Lung microvascular endothelial cell (primary cell): ENCODE data around the gene NOL11. TPM values are rescaled to one million over a fixed set of nuclear protein-coding genes. Genes with fewer than 3 reads are reported as not detected.
"Not testable (repeated sequence)": the region's sequence is repeated elsewhere in the genome, so short reads cannot be mapped to it uniquely, and the experiment has no call there.

Experiments
- DNase-seq, 2 donors: peaks; one replicate each; pipeline versions ENCODE4 v3.0.0 to v3.0.0-alpha.2; 2010; ENCODE audit warnings: low read depth in 2 of 2
- total RNA-seq: library from RNA; depleted of rRNA; stranded (reverse); fragments of >200 nt; gene quantifications from 2 replicates; pipeline ENCODE4 v1.2.1, GENCODE V29; 2014

Gene NOL11
- total RNA-seq, 1 donor from 2014 or later: 25.6 TPM

DNA sequence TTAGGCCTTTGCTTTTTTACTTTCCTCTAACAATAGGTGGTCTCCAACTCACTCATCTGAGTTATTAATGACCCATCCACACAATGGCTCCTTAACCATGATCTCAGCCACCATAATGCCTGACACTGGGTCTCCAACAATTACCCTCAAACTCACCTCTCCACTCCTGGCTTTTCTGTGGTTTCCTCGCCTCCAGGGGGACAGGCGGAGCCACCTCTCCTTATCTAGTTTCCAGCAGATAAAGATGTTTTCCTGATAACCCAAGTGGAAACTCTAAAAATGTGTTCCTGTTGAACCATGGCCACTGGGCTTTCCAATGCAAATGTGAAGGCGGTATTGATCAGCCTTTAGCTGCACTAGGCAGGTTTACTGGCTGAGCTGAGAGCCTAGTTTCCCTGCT lies 9.4 kb upstream of the NOL11 start:
- no peak for DNase-seq

DNA sequence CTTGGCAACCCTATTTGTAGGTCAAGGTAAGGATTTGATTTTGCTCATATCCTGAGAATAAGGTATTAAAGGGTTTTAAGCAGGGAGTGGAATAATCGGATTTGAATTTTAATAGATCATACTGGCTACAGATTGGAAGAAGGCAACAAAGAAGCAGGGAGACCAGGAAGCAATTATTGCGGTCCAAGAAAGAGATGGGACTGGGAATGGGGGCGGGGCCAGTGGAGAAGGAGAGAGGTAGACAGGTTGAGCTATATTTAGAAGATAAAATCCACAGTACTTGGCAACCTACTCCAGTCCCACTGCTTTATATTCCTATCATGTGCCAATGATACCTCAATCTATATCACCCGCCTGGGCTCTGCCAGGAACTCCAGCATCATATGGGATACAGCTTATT lies 5.8 kb upstream of the NOL11 start:
- no peak for DNase-seq

DNA sequence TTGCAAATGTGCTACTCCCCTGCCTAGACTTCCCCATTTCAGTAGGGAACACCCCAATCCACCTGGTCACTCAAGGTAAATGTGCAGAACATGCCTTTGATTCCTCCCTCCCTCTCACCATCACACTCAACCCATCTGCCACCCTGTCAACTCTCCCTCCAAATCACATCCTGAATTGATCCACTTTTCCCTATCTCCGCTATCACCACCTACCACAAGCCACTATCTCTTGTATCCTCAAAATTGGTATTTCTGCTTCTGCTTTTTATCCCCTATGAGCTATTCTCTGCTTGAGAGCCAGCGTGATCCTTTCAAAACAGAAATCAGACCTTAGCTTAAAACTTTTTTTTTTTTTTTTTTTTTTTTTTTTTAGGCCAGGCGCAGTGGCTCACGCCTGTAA lies 5.4 kb upstream of the NOL11 start:
- DNase-seq: no peak

- no peak for DNase-seq
These were observed 4.6 kb upstream of the NOL11 start for GRCh38 chr17:67713169-67713568.

DNA sequence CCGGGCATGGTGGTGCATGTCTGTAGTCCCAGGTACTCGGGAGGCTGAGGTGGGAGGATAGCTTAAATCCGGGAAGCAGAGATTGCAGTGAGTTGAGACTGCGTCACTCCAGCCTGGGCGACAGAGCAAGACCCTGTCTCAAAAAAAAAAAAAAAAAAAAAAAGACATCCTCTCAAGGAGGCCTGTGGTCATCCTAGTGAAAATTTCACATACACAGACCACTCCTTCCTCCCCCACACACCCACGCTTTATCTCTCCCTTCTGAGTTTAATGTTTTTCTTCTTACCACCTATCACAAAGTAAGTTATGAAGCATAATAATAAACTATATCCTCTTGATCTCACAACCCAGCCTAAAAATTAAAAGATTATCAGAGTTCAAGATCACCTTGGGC lies 1.3 kb upstream of the NOL11 start:
- DNase-seq: no peak

- DNase-seq: peak in 1 of 2 donors; percentile 33
These were observed 528 bp upstream of the NOL11 start for GRCh38 chr17:67717192-67717623.

DNA sequence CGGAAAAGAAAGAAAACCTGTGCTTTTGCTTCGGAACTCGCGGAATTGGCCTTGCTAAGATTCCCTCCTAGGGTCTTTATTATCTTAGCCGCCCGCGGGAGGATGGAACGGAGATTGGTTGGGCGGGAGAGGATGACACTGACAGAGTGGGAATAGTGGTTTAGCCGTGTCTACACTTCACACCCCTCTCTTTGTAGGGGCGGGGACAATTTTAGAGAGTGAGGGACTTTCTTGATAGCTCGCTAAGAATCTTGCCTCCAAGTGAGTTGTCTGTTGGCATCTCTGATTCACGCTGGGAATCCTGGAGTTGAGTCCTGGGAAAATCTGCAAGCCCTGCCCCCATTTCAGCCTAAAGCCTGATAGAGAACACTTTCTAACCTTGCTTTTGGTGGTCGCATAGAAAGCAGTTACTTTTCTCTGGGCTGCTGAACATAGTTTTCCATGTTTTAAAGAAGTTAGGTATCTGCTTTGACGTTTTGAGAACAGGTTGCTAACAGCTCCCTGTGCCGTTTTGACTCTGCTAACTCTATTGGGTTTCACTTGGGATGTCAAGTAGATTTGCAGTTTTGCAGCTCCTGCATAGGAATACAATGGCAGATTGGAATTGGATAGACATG lies 697 bp downstream of the NOL11 start:
- DNase-seq: peak; percentile 24 to 54

DNA sequence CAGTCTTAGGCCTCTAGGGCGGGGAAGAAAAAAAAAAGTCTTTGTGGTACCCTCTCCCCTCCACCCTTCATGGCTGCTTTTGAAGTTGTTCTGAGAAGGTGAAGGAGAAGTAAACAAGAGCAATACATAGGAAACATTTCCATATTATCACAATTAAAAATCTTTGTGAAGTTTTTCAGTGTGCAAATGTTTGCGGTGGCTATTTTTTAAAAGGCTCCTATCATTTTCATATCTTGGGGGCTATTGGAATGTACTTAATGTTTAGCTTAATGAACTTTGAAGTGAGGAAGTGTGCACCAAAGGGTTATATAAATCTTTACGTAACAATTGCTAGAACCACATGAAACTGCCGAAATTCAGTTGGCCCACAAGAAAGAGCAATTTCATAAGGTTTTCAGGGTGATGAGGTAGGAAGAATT lies 7.6 kb downstream of the NOL11 start:
- no peak for DNase-seq

DNA sequence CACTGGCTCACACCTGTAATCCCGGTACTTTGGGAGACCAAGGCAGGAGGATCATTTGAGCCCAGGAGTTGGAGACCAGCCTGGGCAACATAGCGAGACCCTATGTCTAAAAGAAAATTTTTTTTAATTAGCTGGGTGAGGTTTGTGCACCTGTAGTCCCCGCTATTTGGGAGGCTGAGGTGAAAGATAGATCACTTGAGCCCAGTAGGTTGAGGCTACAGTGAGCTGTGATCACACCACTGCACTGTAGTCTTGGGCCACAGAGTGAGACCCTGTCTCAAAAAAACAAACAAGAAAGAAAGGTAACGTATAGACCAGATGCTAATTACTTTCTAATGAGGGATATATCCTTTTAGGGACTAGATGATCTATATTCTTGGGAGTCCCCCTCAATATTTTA lies 8.1 kb downstream of the NOL11 start:
- no peak for DNase-seq

DNA sequence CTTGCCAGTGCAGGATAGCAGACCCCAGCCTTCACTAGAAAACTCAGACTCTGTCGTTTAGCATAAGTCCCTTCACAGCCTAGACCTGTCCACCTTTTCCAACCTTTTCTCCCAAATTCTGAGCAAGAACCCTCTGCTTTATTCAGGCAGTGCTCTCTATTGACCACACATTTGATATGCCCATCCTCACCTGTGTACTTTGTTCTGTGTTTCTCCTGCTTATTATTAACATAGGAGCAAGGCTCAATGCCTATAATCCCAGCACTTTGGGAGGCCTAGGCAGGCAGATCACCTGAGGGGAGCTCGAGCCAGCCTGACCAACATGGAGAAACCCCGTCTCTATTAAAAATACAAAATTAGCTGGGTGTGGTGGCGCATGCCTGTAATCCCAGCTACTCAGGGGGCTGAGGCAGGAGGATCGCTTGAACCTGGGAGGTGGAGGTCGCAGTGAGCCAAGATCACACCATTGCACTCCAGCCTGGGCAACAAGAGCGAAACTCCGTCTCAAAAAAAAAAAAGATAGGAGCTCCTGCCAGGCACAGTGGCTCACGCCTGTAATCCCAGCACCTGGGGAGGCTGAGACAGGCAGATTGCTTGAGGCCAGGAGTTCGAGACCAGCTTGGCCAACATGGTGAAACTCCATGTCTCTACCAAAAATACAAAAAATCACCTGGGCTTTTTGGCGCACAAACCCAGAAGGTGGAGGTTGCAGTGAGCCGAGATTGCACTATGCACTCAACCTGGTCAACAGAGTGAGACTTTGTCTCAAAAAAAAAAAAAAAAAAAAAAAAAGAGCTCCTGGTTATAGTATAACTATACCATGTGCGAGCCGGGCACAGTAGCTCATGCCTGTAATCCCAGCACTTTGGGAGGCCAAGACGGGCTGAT lies 9.7 kb downstream of the NOL11 start:
- DNase-seq: not testable (repeated sequence)

DNA sequence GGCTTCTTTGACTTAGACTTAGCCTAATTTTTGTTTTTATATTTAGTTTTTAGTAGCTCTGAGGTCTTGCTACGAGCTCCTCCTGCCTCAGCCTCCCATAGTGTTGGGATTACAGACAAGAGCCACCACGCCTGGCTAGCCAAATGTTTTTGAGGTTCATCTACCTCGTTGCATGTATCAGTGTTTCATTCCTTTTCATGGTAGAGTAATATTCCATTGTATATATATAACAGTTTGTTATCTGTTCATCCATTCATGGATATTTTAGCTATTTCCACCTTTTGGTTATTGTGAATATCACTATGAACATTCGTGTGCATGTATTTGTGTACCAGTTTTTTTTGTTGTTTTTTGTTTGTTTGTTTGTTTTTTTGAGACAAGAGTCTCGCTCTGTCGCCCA lies 12.2 kb downstream of the NOL11 start:
- no peak for DNase-seq

DNA sequence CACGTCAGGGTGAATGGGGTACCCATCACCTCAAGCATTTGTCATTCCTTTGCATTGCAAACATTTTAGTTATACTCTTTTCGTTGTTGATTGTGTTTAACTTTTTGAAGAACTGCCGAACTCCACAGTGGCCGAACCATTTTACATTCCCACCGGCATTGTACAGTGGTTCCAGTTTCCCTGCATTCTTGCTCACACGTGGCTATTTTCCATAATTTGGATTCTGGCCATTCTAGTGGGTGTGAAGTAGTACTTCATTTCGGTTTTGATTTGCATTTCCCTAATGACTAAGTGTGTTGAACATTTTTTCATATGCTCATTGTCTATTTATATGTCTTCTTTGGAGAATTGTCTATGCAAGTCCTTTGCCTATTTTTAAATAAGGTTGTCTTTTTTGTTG lies 13.0 kb downstream of the NOL11 start:
- no peak for DNase-seq

DNA sequence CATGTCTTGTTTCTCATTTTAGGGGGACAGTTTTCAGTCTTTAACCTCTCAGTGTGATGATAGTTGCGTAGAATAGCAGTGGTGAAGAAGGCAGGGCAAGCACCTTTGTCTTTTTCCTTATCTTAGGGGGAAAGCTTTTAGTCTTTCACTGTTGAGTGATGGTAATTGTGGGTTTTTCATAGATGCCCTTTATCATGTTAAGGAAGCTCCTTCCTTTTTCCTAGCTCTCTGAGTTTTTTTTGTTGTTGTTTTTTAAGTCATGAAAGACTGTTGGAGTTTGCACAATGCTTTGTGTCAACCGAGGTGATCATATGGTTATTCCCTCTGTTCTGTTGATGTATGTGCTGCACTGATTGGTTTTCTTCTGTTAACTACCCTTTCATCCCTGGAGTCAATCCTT lies 15.7 kb downstream of the NOL11 start:
- DNase-seq: no peak

DNA sequence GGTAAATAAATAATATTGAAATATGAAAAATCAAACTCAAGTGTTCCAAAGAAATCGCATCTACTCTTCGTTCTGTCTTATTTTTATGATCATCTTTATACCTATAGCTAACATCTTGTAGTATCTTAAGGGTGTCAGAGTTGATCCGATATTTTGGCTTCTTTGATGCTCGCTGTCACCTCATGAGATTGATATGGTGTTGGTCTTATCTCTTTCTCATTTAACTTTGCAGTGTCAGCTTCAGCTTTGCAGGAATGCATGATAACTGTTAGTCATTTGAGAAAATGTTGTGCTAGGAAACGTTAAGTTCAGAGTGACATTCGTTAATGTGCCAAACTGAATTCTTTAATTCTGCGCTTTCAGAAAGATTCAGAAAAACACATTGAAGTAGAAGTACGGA lies 19.4 kb downstream of the NOL11 start:
- no peak for DNase-seq

DNA sequence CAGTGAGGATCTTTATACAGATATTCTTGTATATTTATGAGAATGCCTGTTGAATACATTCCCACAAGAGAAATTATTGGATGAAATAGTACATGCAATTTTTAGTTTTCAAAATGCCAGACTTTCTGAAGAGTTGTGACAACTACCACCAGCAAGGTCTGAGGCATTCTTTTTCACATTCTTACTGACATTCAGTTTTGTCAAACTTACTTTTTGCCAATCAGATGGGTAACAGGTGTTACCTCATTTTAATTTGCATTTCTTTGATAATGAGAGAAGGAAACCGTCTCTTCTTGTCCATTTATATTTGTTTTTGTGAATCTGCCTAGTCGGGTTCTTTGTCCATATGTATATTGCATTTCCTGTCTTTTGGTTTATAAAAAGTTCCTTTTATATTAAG lies 24.3 kb downstream of the NOL11 start:
- DNase-seq: no peak

DNA sequence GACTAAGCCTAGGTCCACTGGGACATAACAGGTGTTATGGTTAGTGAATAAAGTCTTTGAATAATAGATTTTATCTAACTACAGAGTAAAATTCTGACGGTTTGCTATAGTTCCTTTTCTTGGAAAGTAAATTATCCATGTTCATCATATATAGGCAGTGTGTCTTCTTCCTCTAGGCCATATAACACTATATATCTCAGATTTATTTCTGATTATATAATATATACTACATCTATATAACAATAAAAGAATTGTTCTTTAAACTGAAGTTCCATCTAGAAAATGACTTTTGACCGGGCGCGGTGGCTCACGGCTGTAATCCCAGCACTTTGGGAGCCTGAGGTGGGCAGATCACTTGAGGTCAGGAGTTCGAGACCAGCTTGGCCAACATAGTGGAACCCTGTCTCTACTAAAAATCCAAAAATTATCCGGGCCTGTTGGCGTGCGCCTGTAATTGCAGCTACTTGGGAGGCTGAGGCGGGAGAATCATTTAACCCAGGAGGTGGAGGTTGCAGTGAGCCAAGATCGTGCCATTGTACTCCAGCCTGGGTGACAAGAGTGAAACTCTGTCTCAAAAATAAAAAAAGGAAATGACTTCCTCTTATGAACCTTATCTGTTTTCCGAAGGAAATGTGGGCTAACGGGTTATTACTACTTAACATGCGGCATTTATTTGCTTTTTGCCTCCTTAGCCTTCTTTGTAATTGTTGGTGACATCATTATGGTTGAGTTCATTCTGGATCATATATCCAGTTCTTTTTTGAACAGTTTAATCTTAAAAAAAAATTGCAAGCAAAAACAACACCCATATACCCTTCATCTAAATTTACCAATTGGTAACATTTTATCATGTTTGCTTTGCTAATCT lies 29.2 kb downstream of the NOL11 start:
- peak in 1 of 2 donors; percentile 7 for DNase-seq

DNA sequence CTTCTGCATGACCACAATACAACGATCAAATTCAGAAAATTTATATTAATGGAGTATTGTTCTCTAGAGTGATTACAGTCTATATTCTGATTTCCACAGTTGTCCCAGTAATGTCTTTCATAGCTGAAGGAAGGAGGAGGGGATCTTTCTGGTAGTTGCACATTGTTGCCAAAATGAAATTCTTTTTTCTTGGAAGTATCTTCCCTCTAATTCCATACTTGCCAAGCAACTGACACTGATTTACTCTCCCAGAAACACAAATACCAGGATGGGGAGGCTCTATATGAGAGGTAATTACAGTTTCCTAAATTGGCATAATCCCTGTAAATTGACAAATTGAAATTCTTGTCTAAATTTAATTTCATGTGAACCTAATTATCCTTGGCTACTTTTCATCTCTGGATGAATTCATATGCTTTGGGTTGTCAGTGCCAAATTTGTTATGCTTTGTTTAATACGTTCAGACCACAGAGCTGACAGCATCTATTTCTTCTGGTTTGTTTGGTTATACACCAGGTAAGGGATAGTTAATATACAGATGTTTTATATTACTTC lies 30.0 kb downstream of the NOL11 start:
- DNase-seq: no peak

DNA sequence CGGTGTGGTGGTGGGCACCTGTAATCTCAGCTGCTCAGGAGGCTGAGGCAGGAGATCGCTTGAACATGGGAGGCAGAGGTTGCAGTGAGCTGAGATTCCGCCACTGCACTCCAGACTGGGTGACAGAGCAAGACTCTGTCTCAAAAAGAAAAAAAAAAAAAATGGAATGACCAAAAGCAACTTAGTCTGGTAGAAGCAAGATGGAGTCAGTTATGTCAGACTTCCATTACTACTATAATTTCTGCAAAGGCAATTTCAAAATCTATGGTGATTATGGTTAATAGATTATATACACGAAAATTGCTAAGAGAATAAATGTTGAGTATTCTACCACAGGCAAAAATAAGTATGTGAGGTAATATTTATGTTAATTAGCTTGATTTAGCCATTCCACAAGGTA lies 32.3 kb downstream of the NOL11 start:
- DNase-seq: no peak

- no peak for DNase-seq
These were observed 33.7 kb downstream of the NOL11 start for GRCh38 chr17:67751101-67752074.

DNA sequence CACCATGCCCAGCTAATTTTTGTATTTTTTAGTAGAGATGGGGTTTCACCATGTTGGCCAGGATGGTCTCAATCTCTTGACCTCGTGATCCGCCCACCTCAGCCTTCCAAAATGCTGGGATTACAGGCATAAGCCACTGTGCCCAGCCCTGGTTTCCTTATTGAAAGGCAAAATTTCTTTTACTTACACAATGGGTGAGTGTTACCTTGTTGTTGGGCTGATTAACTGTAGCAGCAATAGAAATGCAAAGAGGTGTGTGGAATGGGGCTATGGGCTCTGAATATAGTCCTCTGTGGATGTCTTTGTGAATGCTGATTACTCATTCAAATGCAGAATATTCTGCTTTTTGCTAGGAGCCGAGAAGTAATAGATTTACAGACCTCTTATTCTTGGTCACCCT lies 34.4 kb downstream of the NOL11 start:
- DNase-seq: not testable (repeated sequence)

- no peak for DNase-seq
These were observed 35.3 kb downstream of the NOL11 start for GRCh38 chr17:67753026-67753425.
